ENCODE results near the gene STXBP2. TPM values are rescaled to one million over a fixed set of nuclear protein-coding genes. Genes with fewer than 3 reads are reported as not detected.

The STXBP2 gene
- total RNA-seq, 1 experiment from 2014 or later, result 92.5 TPM

DNA sequence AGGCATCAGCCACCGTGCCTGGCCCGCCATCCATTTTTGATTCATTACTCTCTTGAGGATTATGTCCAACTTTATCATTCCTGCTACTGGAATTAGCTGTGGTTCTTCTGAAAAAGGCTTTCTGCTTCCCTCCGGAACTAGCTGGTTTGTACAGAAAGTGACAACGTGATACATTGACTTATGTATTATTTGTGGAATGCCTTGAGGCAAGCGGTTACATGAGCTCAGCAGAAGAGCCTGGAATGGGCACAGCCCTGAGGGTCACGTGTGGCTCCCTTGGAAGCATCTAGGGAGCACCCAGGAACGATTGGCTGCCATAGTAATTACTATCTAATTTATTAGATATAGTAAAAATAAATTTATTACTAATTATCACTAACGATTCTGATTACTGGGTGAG lies 17.5 kb downstream of the STXBP2 start:
- Histone ChIP-seq H3K9me3 (ENCODE audit: control insufficient read depth, low read depth, low read length) (no peaks in the 10 kb centered on the region), H2BK20ac (ENCODE audit: low read depth, low read length, poor library complexity, severe bottlenecking) (no peak overlapping the region), H2BK120ac (ENCODE audit: low read depth, low read length, poor library complexity, severe bottlenecking) (no peak overlapping the region), H4K8ac (replicated peaks; ENCODE audit: insufficient read length, low read depth, low read length) (no peak overlapping the region), H3K27me3 (ENCODE audit: insufficient read depth, low read length) (peaks cover 4% of the 10 kb centered on the region; the same call in 1 of the 2 replicates), H3K4me2 (ENCODE audit: insufficient read depth, insufficient read length, low read length) (no peak overlapping the region), H3K9ac (ENCODE audit: extremely low read depth, insufficient read length, low read length) (no peak overlapping the region), H2BK12ac (ENCODE audit: insufficient read length, low read depth, low read length) (no peak overlapping the region), H3K18ac (ENCODE audit: insufficient read length, low read depth, low read length) (no peak overlapping the region), H3K27ac (ENCODE audit: insufficient read length, low read depth, low read length) (no peak overlapping the region), H3K23me2 (ENCODE audit: insufficient read length, low read depth, low read length, poor library complexity, severe bottlenecking) (no peaks in the 10 kb centered on the region), H3K79me2 (ENCODE audit: insufficient read depth, low read length) (no peaks in the 10 kb centered on the region), H3K4me1 (ENCODE audit: insufficient read depth, low read length) (no peaks in the 10 kb centered on the region), H4K91ac (ENCODE audit: insufficient read length, low read depth, low read length) (no peak overlapping the region), H2AFZ (ENCODE audit: low read length) (no peak overlapping the region), H4K20me1 (ENCODE audit: control insufficient read depth, insufficient read depth, insufficient read length) (no peaks in the 10 kb centered on the region), H4K5ac (ENCODE audit: insufficient read length, low read depth, low read length) (no peak overlapping the region), H2BK15ac (ENCODE audit: low read depth, low read length) (no peak overlapping the region), H3K23ac (ENCODE audit: insufficient read length, low read depth, low read length) (no peak overlapping the region), H3T11ph (ENCODE audit: low read length) (no peak overlapping the region), H2BK5ac (ENCODE audit: insufficient read length, low read length) (no peak overlapping the region), H3K14ac (ENCODE audit: insufficient read depth, low read length) (no peak overlapping the region), H3K4ac (ENCODE audit: low read depth, low read length) (no peak overlapping the region), H2AK5ac (ENCODE audit: insufficient read length, low read length) (no peak overlapping the region), H3K79me1 (ENCODE audit: insufficient read depth, low read depth, low read length, poor library complexity, severe bottlenecking) (no peaks in the 10 kb centered on the region), H3K56ac (ENCODE audit: insufficient read length, low read depth, low read length) (no peak overlapping the region)
- no peak for DNase-seq
- H3K27me3 Mint-ChIP-seq (ENCODE audit: low read depth), result peaks cover 89% of the 10 kb centered on the region
- no CpG with 5 or more reads among the region's 8 CpGs for WGBS (ENCODE audit: extremely low coverage, insufficient read length, low lambda C conversion rate)
- H3K27ac Mint-ChIP-seq, result no peak overlapping the region
- no peak overlapping the region for H3K4me3 Mint-ChIP-seq
- TF ChIP-seq, protein P1, sequence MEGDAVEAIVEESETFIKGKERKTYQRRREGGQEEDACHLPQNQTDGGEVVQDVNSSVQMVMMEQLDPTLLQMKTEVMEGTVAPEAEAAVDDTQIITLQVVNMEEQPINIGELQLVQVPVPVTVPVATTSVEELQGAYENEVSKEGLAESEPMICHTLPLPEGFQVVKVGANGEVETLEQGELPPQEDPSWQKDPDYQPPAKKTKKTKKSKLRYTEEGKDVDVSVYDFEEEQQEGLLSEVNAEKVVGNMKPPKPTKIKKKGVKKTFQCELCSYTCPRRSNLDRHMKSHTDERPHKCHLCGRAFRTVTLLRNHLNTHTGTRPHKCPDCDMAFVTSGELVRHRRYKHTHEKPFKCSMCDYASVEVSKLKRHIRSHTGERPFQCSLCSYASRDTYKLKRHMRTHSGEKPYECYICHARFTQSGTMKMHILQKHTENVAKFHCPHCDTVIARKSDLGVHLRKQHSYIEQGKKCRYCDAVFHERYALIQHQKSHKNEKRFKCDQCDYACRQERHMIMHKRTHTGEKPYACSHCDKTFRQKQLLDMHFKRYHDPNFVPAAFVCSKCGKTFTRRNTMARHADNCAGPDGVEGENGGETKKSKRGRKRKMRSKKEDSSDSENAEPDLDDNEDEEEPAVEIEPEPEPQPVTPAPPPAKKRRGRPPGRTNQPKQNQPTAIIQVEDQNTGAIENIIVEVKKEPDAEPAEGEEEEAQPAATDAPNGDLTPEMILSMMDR (conservative IDR thresholded peaks at IDR 0.05), result no peak
- H3K4me1 Mint-ChIP-seq, result peaks cover 3 to 6% of the 10 kb centered on the region in 2 experiments
- H3K9me3 Mint-ChIP-seq, result peaks cover 0 to 3% of the 10 kb centered on the region in 2 experiments; a peak in 2 of 5 replicates
- H3K36me3 Mint-ChIP-seq (ENCODE audit: insufficient read depth in 1 of 3, low read depth in 3 of 3), result no peaks in the 10 kb centered on the region
